GM19025 (cell line): Measurements from ENCODE around the gene PARL.
"Not testable (repeated sequence)": the region's sequence is repeated elsewhere in the genome, so short reads cannot be mapped to it uniquely, and the experiment has no call there.

Source experiments
- ATAC-seq: cut with Tn5 transposase; IDR thresholded peaks from one replicate; pipeline ENCODE4 v1.9.1; 2021; ENCODE audit warnings: mild to moderate bottlenecking, low read depth, moderate library complexity; ENCODE audit not compliant: unreplicated experiment

Gene PARL

GRCh38 chr3:183796372-183796771 lies 88.3 kb downstream of the PARL start:
- no peak for ATAC-seq

DNA sequence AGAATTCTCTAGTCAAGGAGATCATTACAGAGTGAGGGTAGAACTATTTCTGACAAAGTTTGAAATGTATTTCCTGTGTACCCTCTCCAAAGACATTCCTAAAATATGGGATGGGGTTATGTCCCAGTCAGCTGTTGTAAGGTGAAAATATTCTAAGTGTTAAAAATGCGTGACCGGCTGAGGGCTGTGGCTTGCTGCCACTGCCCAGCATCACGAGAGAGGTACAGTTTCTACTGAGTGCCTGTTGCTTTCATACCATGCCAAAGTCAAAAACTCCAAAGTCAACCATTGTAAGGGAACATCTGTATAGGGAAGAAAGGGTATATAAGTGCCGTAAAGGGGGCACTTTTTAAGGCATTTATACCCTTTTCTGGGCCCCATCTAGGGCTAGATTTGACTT lies 90.2 kb downstream of the PARL start:
- ATAC-seq = no peak

DNA sequence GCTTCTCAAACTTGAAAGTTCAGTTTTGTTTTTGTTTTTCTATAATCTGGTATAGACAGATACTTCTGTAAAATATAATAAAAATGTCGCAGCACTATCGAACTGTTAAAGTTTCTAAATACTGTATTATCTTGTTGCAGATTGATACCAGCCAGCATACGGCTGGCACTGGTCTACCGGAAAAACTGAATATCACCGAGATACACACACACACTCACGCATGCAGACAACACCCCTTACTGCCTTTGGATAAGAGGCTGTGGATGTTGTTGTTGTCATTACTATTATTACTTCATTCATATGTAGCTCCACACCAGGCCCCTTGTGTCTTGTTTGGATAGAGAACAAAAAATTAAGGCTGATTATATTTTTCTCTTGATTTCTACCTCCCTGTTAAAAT lies 91.7 kb downstream of the PARL start:
- ATAC-seq = no peak

DNA sequence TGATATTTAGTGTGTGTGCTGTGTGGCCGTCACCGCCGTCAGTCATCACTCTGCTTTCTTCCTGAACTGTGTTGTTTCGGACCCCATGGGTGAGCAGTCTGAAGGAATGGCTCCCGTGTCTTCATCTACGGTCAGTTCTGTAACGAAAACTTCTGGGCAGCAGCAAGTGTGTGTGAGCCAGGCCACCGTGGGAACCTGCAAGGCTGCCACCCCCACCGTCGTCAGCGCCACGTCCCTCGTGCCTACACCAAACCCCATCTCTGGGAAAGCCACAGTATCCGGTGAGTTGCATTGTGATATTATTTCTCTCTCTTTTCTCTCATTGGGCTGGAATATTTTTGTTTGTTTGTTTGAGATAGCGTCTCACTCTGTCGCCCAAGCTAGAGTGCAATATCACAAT lies 94.0 kb downstream of the PARL start:
- ATAC-seq = no peak

GRCh38 chr3:183789826-183790225 lies 94.9 kb downstream of the PARL start:
- ATAC-seq = no peak

GRCh38 chr3:183784503-183784902 lies 100.2 kb downstream of the PARL start:
- ATAC-seq = not testable (repeated sequence)

- no peak for ATAC-seq
Observed at GRCh38 chr3:183782576-183783276, 102.0 kb downstream of the PARL start.

GRCh38 chr3:183781246-183781645 lies 103.4 kb downstream of the PARL start:
- no peak for ATAC-seq

GRCh38 chr3:183779896-183780465 lies 104.7 kb downstream of the PARL start:
- no peak for ATAC-seq
